RCC 7860 (cell line): ENCODE data around the gene WFS1.

Source experiments
- DNase-seq: peaks from one replicate; pipeline ENCODE4 v3.0.0-alpha.2; 2015; ENCODE audit warnings: low spot score
- FAIRE-seq: peaks from 2 replicates; lab custom pipeline; 2012; peaks lifted over from hg19 to GRCh38; lab: Jason Lieb, UNC

WFS1 gene

GRCh38 chr4:6322067-6322760, 52.6 kb downstream of the WFS1 start:
- no peak for FAIRE-seq

DNA sequence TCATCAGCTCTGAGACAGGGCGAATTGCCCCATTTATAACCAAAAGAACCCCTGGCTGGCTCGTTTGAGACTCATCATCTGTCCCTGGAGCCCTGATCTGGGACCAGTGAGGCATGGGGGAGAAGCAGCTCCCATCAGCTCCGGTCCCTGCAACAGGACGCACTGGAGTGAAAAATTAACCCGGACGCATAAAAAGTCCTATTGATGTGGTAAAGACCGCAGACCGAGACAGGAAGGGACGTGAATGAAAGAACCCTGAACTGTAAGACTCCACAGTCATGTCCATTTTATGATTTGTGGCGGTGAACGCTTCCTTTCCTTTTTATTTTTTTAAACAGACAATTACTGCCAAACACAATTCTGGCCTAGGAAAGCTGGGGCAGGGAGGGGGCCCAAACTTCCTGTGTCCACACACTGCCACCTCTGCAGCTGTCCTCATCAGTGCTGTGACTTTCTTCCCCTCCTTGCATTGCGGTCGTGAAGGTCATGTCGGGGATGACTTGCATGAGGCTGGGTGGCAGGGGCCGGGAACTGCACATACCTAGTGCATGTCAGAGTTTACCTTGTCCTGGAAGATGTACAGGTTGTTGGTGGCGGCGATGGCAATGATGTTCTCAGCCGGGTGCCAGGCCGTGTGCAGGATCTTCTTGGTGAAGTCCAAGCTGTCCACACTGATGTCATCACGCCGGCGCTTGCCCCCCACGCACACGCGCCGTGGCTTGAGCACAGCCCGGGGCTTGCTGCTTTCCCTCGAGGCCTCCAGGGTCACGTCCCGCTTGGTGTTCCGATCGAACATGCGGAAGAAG, 53.3 kb downstream of the WFS1 start:
- FAIRE-seq (peak; percentile 79), DNase-seq (peak; percentile 61)

More at GRCh38 chr4:6322067-6322760, 52.6 kb downstream of the WFS1 start:
- DNase-seq: no peak

GRCh38 chr4:6324461-6324998, 54.9 kb downstream of the WFS1 start:
- no peak for FAIRE-seq
- DNase-seq: no peak

GRCh38 chr4:6324999-6325787, 55.5 kb downstream of the WFS1 start:
- peak; percentile 28 for DNase-seq

DNA sequence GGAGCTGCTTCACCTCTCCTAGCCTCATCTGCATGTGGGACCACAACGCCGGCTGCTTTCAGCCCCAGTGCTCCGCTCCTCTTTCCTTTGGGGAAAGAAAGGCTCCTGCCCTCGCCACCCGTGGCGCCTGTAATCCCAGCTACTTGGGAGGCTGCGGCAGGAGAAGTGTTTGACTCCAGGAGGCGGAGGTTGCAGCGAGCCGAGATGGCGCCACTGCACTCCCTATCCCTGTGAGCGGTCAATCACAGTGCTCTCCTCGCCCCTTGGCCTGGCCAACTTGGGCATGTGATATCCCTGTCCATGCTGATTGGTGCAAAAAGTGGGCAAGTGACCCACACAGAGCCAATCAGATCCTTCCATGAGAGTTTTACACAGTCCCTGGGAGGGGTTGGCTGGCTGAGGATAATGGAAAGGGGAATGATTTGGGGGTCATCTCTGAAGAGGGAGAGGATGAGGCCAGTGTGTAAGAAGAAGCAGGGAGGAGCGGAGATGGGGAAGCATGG, 56.2 kb downstream of the WFS1 start:
- DNase-seq (no peak), FAIRE-seq (no peak)

More at GRCh38 chr4:6324999-6325787, 55.5 kb downstream of the WFS1 start:
- FAIRE-seq: no peak

DNA sequence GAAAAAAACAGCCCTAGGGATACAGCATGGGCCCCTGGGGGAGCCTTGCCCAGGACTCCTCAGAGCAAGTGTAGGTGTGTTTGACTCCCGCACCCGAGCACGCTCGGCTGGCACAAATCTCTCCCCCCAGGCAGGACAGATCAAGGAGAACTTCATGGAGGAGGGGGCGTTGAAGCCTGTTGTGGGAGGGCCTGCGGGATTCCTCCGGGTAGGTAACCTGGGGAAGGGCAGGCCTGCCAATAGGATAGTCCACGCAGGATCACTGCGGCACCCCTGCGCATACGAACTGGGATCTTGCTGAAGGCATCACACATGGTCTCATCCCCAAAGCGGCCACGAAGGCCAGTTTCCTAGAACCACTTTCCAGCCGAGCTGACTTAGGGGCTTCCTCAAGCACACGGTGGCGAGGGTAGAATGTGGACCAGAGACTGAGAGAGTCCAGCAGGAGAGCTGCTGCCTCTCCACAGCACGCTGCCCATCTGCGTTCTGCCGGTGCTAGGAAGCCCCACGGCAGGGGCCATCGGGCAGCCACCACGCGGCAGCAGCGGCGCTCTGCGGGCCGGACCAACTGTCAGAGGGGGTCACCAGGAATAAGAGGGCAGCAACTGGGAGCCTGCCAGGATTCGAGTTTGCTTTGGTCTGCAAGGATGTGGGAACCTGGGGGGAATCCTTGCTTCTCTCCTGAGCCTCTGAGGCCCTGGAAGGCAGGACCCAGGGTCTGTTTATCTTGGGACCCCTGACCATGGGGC, 56.8 kb downstream of the WFS1 start:
- DNase-seq (no peak), FAIRE-seq (no peak)

- FAIRE-seq: no peak
Measured at GRCh38 chr4:6327220-6327917, 57.7 kb downstream of the WFS1 start.

DNA sequence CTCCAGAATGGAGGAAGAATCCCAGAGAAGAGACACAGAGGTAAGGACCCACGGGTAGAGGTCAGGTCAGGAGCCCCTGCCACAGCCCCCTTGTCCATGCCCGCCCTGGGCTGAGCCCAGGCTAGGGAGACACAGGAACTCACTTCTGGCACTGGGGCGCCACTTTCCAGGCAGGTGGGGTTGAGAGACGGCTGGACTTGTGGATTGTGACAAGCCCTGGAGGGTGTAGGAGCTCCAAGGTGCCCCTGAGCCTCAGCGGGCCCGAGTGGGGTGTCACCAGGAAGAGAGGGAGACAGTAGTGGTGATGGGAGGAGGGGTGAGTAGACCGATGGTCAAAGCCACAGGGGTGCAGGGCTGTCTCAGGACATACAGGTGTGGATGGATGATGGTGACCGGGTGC, 58.9 kb downstream of the WFS1 start:
- no peak for FAIRE-seq
- DNase-seq: no peak

More at GRCh38 chr4:6327220-6327917, 57.7 kb downstream of the WFS1 start:
- DNase-seq: peak; percentile 45

DNA sequence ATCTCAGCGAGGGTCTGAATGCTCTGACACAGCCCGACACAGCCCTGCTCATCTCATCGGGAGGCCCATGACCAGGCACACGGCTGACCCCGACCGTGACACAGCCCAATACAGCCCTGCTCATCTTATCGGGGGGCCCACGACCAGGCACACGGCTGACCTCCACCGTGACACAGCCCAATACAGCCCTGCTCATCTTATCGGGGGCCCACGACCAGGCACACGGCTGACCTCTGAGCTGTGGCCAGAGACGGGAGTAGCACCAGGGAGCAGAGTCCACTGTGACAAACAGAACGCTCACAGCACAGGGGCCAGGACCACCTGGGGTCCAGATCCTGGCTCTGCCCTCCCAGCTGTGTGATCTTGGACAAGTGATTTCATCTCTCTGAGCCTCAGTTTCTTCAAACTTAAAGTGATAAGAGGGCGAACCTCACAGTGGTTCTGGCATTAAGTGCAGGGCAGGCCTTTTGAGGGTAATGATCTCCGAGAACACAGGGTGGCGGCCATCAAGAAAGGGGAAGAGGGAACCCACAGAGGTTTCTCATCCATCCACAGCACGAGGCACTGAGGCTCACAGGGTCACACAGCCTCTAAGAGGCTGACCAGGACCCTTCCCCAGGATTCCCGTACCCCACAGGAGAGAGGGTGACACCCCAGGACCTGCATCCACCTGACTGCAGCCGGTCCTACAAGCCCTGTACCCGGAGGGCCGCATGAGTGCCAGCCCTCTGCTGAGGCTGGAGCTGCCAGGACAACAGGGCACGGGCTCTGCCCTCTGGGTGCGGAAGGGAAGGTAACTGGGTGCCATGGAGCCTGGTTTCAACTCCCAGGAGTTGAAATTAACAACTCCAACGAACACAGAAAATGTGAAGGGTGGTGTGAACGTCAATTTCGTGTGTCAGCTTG, 60.1 kb downstream of the WFS1 start:
- DNase-seq (no peak), FAIRE-seq (no peak)

GRCh38 chr4:6330384-6330767, 60.7 kb downstream of the WFS1 start:
- no peak for FAIRE-seq
- no peak for DNase-seq

- FAIRE-seq (no peak), DNase-seq (no peak)
Measured at GRCh38 chr4:6331018-6331417, 61.4 kb downstream of the WFS1 start.

GRCh38 chr4:6331468-6331867, 61.8 kb downstream of the WFS1 start:
- no peak for FAIRE-seq
- no peak for DNase-seq

- FAIRE-seq (no peak), DNase-seq (no peak)
Measured at GRCh38 chr4:6332042-6332668, 62.5 kb downstream of the WFS1 start.

- FAIRE-seq (no peak), DNase-seq (no peak)
Measured at GRCh38 chr4:6332669-6333050, 63.0 kb downstream of the WFS1 start.

DNA sequence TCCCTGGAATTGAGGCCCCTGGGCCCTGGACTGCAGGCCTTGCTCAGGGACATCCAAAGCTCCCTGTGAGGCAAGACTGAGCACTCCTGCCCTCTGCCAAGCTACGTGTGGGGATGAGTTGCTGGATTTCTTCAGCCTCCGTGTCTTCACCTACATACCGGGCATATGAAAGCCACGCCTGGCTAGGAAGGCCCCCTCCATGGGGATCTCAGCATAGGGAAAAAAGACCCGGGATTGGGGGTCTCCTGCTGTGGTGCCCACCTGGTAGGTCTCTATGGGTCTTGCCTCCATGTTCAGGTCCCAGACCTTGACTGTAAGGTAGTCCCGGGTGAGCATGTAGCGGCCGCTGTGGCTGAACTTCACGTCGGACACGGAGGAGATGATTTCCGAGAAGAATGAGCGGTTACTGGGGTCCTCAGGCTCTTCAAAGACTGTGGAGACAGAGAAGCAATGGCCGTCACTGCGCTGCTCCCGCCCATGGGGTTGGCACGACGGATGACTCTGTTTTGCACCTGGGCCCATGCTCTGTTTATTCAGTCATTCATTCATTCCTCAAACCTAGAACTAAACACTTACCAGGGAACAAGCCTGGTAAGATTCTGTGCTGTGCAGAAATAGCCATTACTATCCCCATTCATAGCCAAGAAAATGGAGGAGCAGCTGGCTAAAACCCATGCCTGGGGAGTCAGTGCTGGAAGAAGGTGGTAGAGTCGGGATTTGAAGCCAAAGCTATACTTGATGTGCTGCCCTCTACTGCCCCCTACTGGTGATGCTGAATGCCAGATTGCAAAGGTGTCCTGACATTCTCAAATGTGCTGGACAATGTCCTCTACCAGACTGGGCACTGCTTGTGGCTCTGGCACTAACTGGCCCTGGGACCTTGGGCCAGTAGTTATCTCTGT, 63.9 kb downstream of the WFS1 start:
- no peak for DNase-seq
- no peak for FAIRE-seq

DNA sequence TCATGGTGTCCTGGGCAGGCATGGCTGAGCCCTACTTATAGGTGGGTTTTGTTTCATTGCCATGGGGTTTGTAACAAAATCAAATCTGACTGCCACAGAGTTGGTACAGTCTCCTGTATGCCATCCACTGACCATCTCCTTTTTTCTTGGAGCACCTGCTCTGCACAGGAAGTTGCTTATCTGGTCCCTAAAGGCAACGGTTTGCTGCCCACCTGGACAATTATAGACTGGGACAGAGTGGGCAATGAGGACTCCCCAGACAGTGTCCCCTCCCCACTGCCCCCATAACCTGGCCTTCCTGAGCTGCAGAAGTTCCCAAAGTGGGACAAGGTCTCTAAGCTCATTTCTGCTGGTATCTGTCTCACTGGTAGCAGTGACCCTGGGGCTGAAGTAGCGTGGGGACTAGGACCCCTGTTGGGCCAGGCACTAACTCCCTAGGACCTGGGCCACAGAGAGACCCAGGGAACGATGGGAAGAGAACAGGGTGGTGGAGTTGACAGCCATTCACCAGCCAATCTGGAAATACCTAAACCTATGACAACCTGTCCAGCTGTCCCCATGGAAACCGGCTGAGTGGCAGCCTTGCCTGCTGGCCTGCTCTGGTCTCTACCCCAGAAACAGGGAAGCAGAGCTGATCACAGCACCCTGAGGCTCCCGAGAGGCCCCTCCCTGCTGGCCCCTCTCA, 64.7 kb downstream of the WFS1 start:
- no peak for FAIRE-seq
- DNase-seq: no peak
